HepG2 (cell line): ENCODE results near the gene TMEM258. TPM values are rescaled to one million over a fixed set of nuclear protein-coding genes. Genes with fewer than 3 reads are reported as not detected.

Experiments used
- ATAC-seq: fragments of 200-7000 bp; cut with Tn5 transposase; 3 replicates; pipeline ENCODE4 v1.9.1; 2020; ENCODE audit warnings: mild to moderate bottlenecking, moderate library complexity
- BruUV-seq: library from RNA; stranded (reverse); fragments of 400-500 nt; replicated peaks from 2 replicates; lab custom pipeline; 2021; lab: Mats Ljungman, UMichigan
- CTCF ChIA-PET: fragments of 300-600 bp; formaldehyde crosslinking; extraction: SDS; loops from one replicate; lab custom pipeline; 2021; ENCODE audit warnings: low total read pairs, inconsistent platforms, low intra/inter-chr PET ratio; lab: Yijun Ruan, JAX
- POLR2A ChIA-PET: fragments of 350-600 bp; sonication (Branson Sonifier 250); formaldehyde crosslinking; loops from one replicate; lab custom pipeline; 2020; ENCODE audit warnings: antibody characterized with exemption, inconsistent platforms; lab: Yijun Ruan, JAX
- DNase-seq: peaks from one replicate; pipeline ENCODE4 v3.0.0-alpha.2; 2015; ENCODE audit warnings: low spot score
- FAIRE-seq: peaks from 3 replicates; lab custom pipeline; 2011; peaks lifted over from hg19 to GRCh38; lab: Jason Lieb, UNC
- H2AFZ ChIP-seq: one replicate; pipeline ENCODE4 v1.6.1; 2011; ENCODE audit warnings: low read length, inconsistent platforms
- H3K27ac ChIP-seq: fragments of 300-600 bp; 3 replicates; pipeline ENCODE4 v1.8.0; 2011; ENCODE audit warnings: mixed run types, mild to moderate bottlenecking, mixed read lengths, low read length, inconsistent platforms; ENCODE audit not compliant: insufficient read depth; ENCODE audit errors: extremely low read length
- H3K27me3 ChIP-seq, 2 experiments: fragments of 200-600 bp in 1 of 2; 2 replicates in 1 of 2; 3 replicates in 1 of 2; pipeline versions ENCODE4 v1.6.0 to v1.8.0; 2011; ENCODE audit warnings: low read length in 2 of 2, mild to moderate bottlenecking in 2 of 2, moderate library complexity in 2 of 2, inconsistent platforms in 1 of 2; ENCODE audit not compliant: insufficient read depth in 2 of 2, control insufficient read depth in 1 of 2
- H3K36me3 ChIP-seq, 2 experiments: fragments of 200-600 bp in 1 of 2; replicated peaks in 1 of 2; 2 replicates in 1 of 2; 3 replicates in 1 of 2; pipeline versions ENCODE4 v1.5.1 to v1.8.0; 2011; ENCODE audit warnings: low read length in 2 of 2, inconsistent platforms in 1 of 2; ENCODE audit not compliant: insufficient read depth in 2 of 2, control insufficient read depth in 1 of 2
- H3K4me1 ChIP-seq: 2 replicates; pipeline ENCODE4 v1.5.1; 2012; ENCODE audit warnings: low read length, inconsistent platforms; ENCODE audit not compliant: insufficient read depth
- H3K4me2 ChIP-seq: 2 replicates; pipeline ENCODE4 v1.6.0; 2011; ENCODE audit warnings: low read depth, low read length, inconsistent platforms
- H3K4me3 ChIP-seq, 3 experiments: fragments of 200-600 bp in 1 of 3; sonication (generic), shearing (Covaris generic) in 1 of 3; replicated peaks in 1 of 3; 2 replicates each; pipeline ENCODE4 v1.5.1; 2011 to 2016; ENCODE audit warnings: low read length in 3 of 3, inconsistent platforms in 2 of 3, low read depth in 2 of 3, mild to moderate bottlenecking in 2 of 3, control low read depth in 1 of 3, mixed read lengths in 1 of 3; ENCODE audit not compliant: insufficient read depth in 1 of 3
- H3K79me2 ChIP-seq: one replicate; pipeline ENCODE4 v1.6.1; 2011; ENCODE audit warnings: low read length, inconsistent platforms; ENCODE audit not compliant: insufficient read depth
- H3K9ac ChIP-seq: 2 replicates; pipeline ENCODE4 v1.6.0; 2011; ENCODE audit warnings: mild to moderate bottlenecking, low read depth, low read length, inconsistent platforms; ENCODE audit not compliant: insufficient read depth
- H3K9me3 ChIP-seq: 2 replicates; pipeline ENCODE4 v1.5.1; 2012; ENCODE audit warnings: mild to moderate bottlenecking, low read length
- H4K20me1 ChIP-seq: 2 replicates; pipeline ENCODE4 v1.6.0; 2011; ENCODE audit warnings: inconsistent platforms, mild to moderate bottlenecking, low read length, moderate library complexity; ENCODE audit not compliant: insufficient read depth
- CREBL2 ChIP-seq: sonication (generic); formaldehyde crosslinking; IDR thresholded peaks from 2 replicates; pipeline ENCODE4 v1.8.1; 2023; ENCODE audit warnings: missing genetic modification reagents, mild to moderate bottlenecking, borderline replicate concordance
- EEA1 ChIP-seq: sonication (generic); formaldehyde crosslinking; IDR thresholded peaks from 2 replicates; pipeline ENCODE4 v1.5.1; 2020; ENCODE audit warnings: mild to moderate bottlenecking, missing genetic modification reagents, borderline replicate concordance
- ETS1 ChIP-seq: sonication (generic); formaldehyde crosslinking; IDR thresholded peaks from 2 replicates; pipeline ENCODE4 v1.4.0; 2020; ENCODE audit warnings: missing genetic modification reagents
- GZF1 ChIP-seq: sonication (generic); formaldehyde crosslinking; IDR thresholded peaks from 2 replicates; pipeline ENCODE4 v1.5.1; 2020; ENCODE audit warnings: mild to moderate bottlenecking, missing genetic modification reagents
- HOXD1 ChIP-seq: sonication (generic); formaldehyde crosslinking; IDR thresholded peaks from 2 replicates; pipeline ENCODE4 v1.5.0; 2020; ENCODE audit warnings: missing genetic modification reagents
- IRF9 ChIP-seq: sonication (generic); formaldehyde crosslinking; IDR thresholded peaks from 2 replicates; pipeline ENCODE4 v1.8.0; 2022; ENCODE audit warnings: missing genetic modification reagents, mild to moderate bottlenecking, borderline replicate concordance
- MLXIP ChIP-seq: sonication (generic); formaldehyde crosslinking; IDR thresholded peaks from 2 replicates; pipeline ENCODE4 v1.9.0; 2021; ENCODE audit warnings: missing genetic modification reagents, borderline replicate concordance
- MNT ChIP-seq: fragments of 450-650 bp; IDR thresholded peaks from 2 replicates; pipeline ENCODE4 v1.6.1; 2016
- PLRG1 ChIP-seq: fragments of 450-650 bp; conservative IDR thresholded peaks from 2 replicates; pipeline ENCODE4 v1.6.1; 2016
- RFXAP ChIP-seq: sonication (generic); formaldehyde crosslinking; IDR thresholded peaks from 2 replicates; pipeline ENCODE4 v1.4.0; 2020; ENCODE audit warnings: missing genetic modification reagents, borderline replicate concordance
- SIN3A ChIP-seq: IDR thresholded peaks from 2 replicates; pipeline ENCODE4 v1.6.1; 2011; ENCODE audit warnings: low read depth, mild to moderate bottlenecking, control low read depth, low read length, borderline replicate concordance
- ZC3H13 ChIP-seq: sonication (generic); formaldehyde crosslinking; IDR thresholded peaks from 2 replicates; pipeline ENCODE4 v1.8.1; 2023; ENCODE audit warnings: mild to moderate bottlenecking, missing genetic modification reagents, moderate library complexity
- ZMYM3 ChIP-seq: sonication (generic); formaldehyde crosslinking; IDR thresholded peaks from 2 replicates; pipeline ENCODE4 v1.5.1; 2020; ENCODE audit warnings: mild to moderate bottlenecking, missing genetic modification reagents
- ZNF138 ChIP-seq: sonication (generic); formaldehyde crosslinking; IDR thresholded peaks from 2 replicates; pipeline ENCODE4 v1.5.0; 2020; ENCODE audit warnings: mild to moderate bottlenecking, low read depth, missing genetic modification reagents
- ZNF280B ChIP-seq: sonication (generic); formaldehyde crosslinking; IDR thresholded peaks from 2 replicates; pipeline ENCODE4 v1.5.0; 2020; ENCODE audit warnings: missing genetic modification reagents, mild to moderate bottlenecking, borderline replicate concordance
- ZNF709 ChIP-seq: sonication (generic); formaldehyde crosslinking; IDR thresholded peaks from 2 replicates; pipeline ENCODE4 v1.5.0; 2020; ENCODE audit warnings: mild to moderate bottlenecking, missing genetic modification reagents
- WGBS: methylation state at CpG from one replicate; pipeline ENCODE4 v1.1.6; 2017; ENCODE audit warnings: low lambda C conversion rate; 5-methylcytosine and 5-hydroxymethylcytosine counted together
- in situ Hi-C: cut with HindIII; loops from 2 replicates; pipeline ENCODE4 v1.10.0; 2017; ENCODE audit warnings: low pct_unique_long_range_greater_than_20kb; ENCODE audit not compliant: extremely low pct_ligation_motif_present
- intact Hi-C: fragments of 100-400 bp; cut with micrococcal nuclease; formaldehyde crosslinking; loops from one replicate; pipeline ENCODE4 v1.10.0; 2022; ENCODE audit not compliant: unreplicated experiment
- polyA plus RNA-seq, 8 experiments: library from polyadenylated mRNA; depleted of rRNA in 3 of 8; stranded (reverse) in 7 of 8; unstranded in 1 of 8; fragments of >200 nt; fragmentation: Illumina TruSeq in 4 of 8; extraction: Trizol in 4 of 8; gene quantifications; 2 replicates each; pipeline versions ENCODE4 v1.2.1 to v1.2.3, GENCODE V29; 2011 to 2016; ENCODE audit warnings: low read depth in 4 of 8, missing spikeins in 1 of 8, mixed read lengths in 1 of 8; ENCODE audit not compliant: insufficient read depth in 1 of 8
- total RNA-seq, 5 experiments: library from RNA; depleted of rRNA; stranded (reverse); fragments of >200 nt; fragmentation: Illumina TruSeq; extraction: Trizol; gene quantifications; 2 replicates each; pipeline ENCODE4 v1.2.3, GENCODE V29; 2016; ENCODE audit warnings: low read depth in 1 of 5

TMEM258 gene
- total and polyA plus RNA-seq, 2 of the 13 experiments (the other 11 are each of a cell fraction or from before 2014, with no cell fraction given): 175 to 424 TPM

GRCh38 chr11:61742391-61742790, 50.0 kb downstream of the TMEM258 start:
- FAIRE-seq: no peak
- peaks cover 12 to 20% of the 10 kb centered on the region in 2 experiments; a peak in 2 of 5 replicates for H3K36me3 ChIP-seq
- H3K4me2 ChIP-seq: no peak overlapping the region
- H3K4me1 ChIP-seq: peaks cover 6% of the 10 kb centered on the region
- no peak overlapping the region for H3K9ac ChIP-seq
- no peak overlapping the region for H3K4me3 ChIP-seq
- DNase-seq: no peak
- WGBS: 96% methylated on average over 4 of the region's 7 CpGs
- no peaks in the 10 kb centered on the region for H3K27me3 ChIP-seq
- ChIA-PET POLR2A (no interaction called here), CTCF (no interaction called here)
- BruUV-seq: no TSS peak
- no peaks in the 10 kb centered on the region for H3K79me2 ChIP-seq
- intact Hi-C loops (no loop called here), in situ Hi-C loops (no loop called here)
- ATAC-seq: no peak
- no peaks in the 10 kb centered on the region for H4K20me1 ChIP-seq
- H3K27ac ChIP-seq: no peak overlapping the region
- no peak overlapping the region for H2AFZ ChIP-seq
- H3K9me3 ChIP-seq: no peaks in the 10 kb centered on the region
- TF ChIP-seq ETS1 (CRISPR knock-in tag) (no peak), ZNF138 (CRISPR knock-in tag) (no peak), IRF9 (CRISPR knock-in tag) (no peak), SIN3A (no peak), MLXIP (CRISPR knock-in tag) (no peak), CREBL2 (CRISPR knock-in tag) (no peak), EEA1 (no peak), ZC3H13 (no peak), HOXD1 (no peak), MNT (no peak), ZNF280B (CRISPR knock-in tag) (no peak), PLRG1 (no peak), GZF1 (CRISPR knock-in tag) (no peak), ZMYM3 (CRISPR knock-in tag) (no peak), RFXAP (CRISPR knock-in tag) (no peak), ZNF709 (CRISPR knock-in tag) (no peak)
